Measurements from ENCODE around the gene NDUFB8. TPM values are rescaled to one million over a fixed set of nuclear protein-coding genes. Genes with fewer than 3 reads are reported as not detected.

NDUFB8 gene
- total and polyA plus RNA-seq, 2 donors (not counting 1 experiment from before 2014, with no cell fraction given) = 160 to 167 TPM

- no peak for TF ChIP-seq EZH2 (IDR thresholded peaks at IDR 0.05; ENCODE audit: low read length, missing control alignments)
- no peak for TF ChIP-seq CTCF (conservative IDR thresholded peaks at IDR 0.05 in 1 of 2, IDR thresholded peaks at IDR 0.05 in 1 of 2; ENCODE audit: low read depth in 1 of 2, low read length in 2 of 2)
- Histone ChIP-seq H3K9me3 (ENCODE audit: control insufficient read depth, insufficient read depth, low read depth, low read length) (no peaks in the 10 kb centered on the region), H3K4me1 (ENCODE audit: control insufficient read depth, extremely low read depth, insufficient read depth, low read length) (no peaks in the 10 kb centered on the region), H3K4me3 (replicated peaks in 1 of 4; ENCODE audit: control extremely low read depth in 1 of 4, insufficient read depth in 1 of 4, low read depth in 3 of 4, low read length in 4 of 4) (no peak overlapping the region), H3K27ac (ENCODE audit: insufficient read depth, low read length) (no peak overlapping the region), H3K9ac (ENCODE audit: insufficient read depth, low read length) (no peak overlapping the region), H3K4me2 (ENCODE audit: extremely low read depth, insufficient read depth, low read length) (no peak overlapping the region), H3K27me3 (ENCODE audit: control insufficient read depth, insufficient read depth, low read length) (peaks cover 40% of the 10 kb centered on the region), H4K20me1 (ENCODE audit: control insufficient read depth, extremely low read depth, insufficient read depth, low read length) (no peaks in the 10 kb centered on the region), H3K36me3 (ENCODE audit: control insufficient read depth, insufficient read depth, low read length) (no peaks in the 10 kb centered on the region), H3K79me2 (ENCODE audit: control insufficient read depth, insufficient read depth, low read length) (no peaks in the 10 kb centered on the region), H2AFZ (ENCODE audit: low read length) (no peak overlapping the region)
- DNase-seq (ENCODE audit: low read depth in 2 of 2) = no peak
These were observed 39.2 kb upstream of the NDUFB8 start for GRCh38 chr10:100568912-100569311.

GRCh38 chr10:100567826-100568225 is 38.2 kb upstream of the NDUFB8 start:
- Histone ChIP-seq H3K36me3 (ENCODE audit: control insufficient read depth, insufficient read depth, low read length) (no peaks in the 10 kb centered on the region), H4K20me1 (ENCODE audit: control insufficient read depth, extremely low read depth, insufficient read depth, low read length) (no peaks in the 10 kb centered on the region), H3K4me1 (ENCODE audit: control insufficient read depth, extremely low read depth, insufficient read depth, low read length) (no peaks in the 10 kb centered on the region), H2AFZ (ENCODE audit: low read length) (no peak overlapping the region), H3K27me3 (ENCODE audit: control insufficient read depth, insufficient read depth, low read length) (peaks cover 40% of the 10 kb centered on the region), H3K9ac (ENCODE audit: insufficient read depth, low read length) (no peak overlapping the region), H3K4me3 (replicated peaks in 1 of 4; ENCODE audit: control extremely low read depth in 1 of 4, insufficient read depth in 1 of 4, low read depth in 3 of 4, low read length in 4 of 4) (no peak overlapping the region), H3K9me3 (ENCODE audit: control insufficient read depth, insufficient read depth, low read depth, low read length) (no peaks in the 10 kb centered on the region), H3K79me2 (ENCODE audit: control insufficient read depth, insufficient read depth, low read length) (no peaks in the 10 kb centered on the region), H3K27ac (ENCODE audit: insufficient read depth, low read length) (no peak overlapping the region), H3K4me2 (ENCODE audit: extremely low read depth, insufficient read depth, low read length) (no peak overlapping the region)
- TF ChIP-seq CTCF (conservative IDR thresholded peaks at IDR 0.05 in 1 of 2, IDR thresholded peaks at IDR 0.05 in 1 of 2; ENCODE audit: low read depth in 1 of 2, low read length in 2 of 2) (no peak), EZH2 (IDR thresholded peaks at IDR 0.05; ENCODE audit: low read length, missing control alignments) (no peak)
- DNase-seq (ENCODE audit: low read depth in 2 of 2) = no peak

- no peak overlapping the region for H2AFZ ChIP-seq (ENCODE audit: low read length)
- H3K4me2 ChIP-seq (ENCODE audit: extremely low read depth, insufficient read depth, low read length) = no peak overlapping the region
- H3K27me3 ChIP-seq (ENCODE audit: control insufficient read depth, insufficient read depth, low read length) = peaks cover 46% of the 10 kb centered on the region
- no peak for DNase-seq (ENCODE audit: low read depth in 2 of 2)
- H3K79me2 ChIP-seq (ENCODE audit: control insufficient read depth, insufficient read depth, low read length) = no peaks in the 10 kb centered on the region
- H4K20me1 ChIP-seq (ENCODE audit: control insufficient read depth, extremely low read depth, insufficient read depth, low read length) = no peaks in the 10 kb centered on the region
- H3K27ac ChIP-seq (ENCODE audit: insufficient read depth, low read length) = no peak overlapping the region
- H3K4me3 ChIP-seq (replicated peaks in 1 of 4; ENCODE audit: control extremely low read depth in 1 of 4, insufficient read depth in 1 of 4, low read depth in 3 of 4, low read length in 4 of 4) = no peak overlapping the region
- no peaks in the 10 kb centered on the region for H3K9me3 ChIP-seq (ENCODE audit: control insufficient read depth, insufficient read depth, low read depth, low read length)
- H3K36me3 ChIP-seq (ENCODE audit: control insufficient read depth, insufficient read depth, low read length) = no peaks in the 10 kb centered on the region
- H3K4me1 ChIP-seq (ENCODE audit: control insufficient read depth, extremely low read depth, insufficient read depth, low read length) = no peaks in the 10 kb centered on the region
- TF ChIP-seq EZH2 (IDR thresholded peaks at IDR 0.05; ENCODE audit: low read length, missing control alignments) = no peak
- no peak for TF ChIP-seq CTCF (conservative IDR thresholded peaks at IDR 0.05 in 1 of 2, IDR thresholded peaks at IDR 0.05 in 1 of 2; ENCODE audit: low read depth in 1 of 2, low read length in 2 of 2)
- H3K9ac ChIP-seq (ENCODE audit: insufficient read depth, low read length) = no peak overlapping the region
These were observed 37.6 kb upstream of the NDUFB8 start for GRCh38 chr10:100567249-100567648.

Data from fibroblast of lung (primary cell).